HG03039 (cell line): ENCODE data around the gene AUTS2.

Source experiments
- ATAC-seq: cut with Tn5 transposase; IDR thresholded peaks from one replicate; pipeline ENCODE4 v1.9.1; 2021; ENCODE audit warnings: mild to moderate bottlenecking, moderate library complexity; ENCODE audit not compliant: unreplicated experiment

Gene AUTS2

DNA sequence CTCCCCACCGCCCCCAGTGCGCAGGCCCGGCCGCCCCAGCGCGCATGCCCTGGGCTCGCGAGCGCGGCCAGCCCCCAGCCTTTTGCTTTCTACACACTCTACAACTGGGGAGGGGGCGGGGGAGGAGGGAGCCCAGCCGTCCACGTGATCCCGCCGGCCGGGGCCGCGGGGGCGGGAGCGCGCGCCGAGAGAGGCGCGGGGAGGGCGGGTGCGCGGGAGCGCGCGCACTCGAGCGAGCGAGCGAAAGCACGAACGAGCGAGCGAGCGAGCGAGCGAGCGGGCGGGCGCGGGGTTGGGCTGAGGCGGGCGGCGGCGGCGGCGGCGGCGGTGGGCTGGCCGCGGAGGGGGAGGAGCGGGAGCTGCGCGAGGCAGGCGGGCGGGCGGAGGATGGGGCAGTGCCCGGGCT, at the start of gene AUTS2:
Gene AUTS2 (plus strand): TSS at position 395 of the 406 bp plus-strand sequence. CDS start 1,179 bp downstream, outside the sequence.
- ATAC-seq: peak; percentile 57

GRCh38 chr7:69550991-69551390, 47.3 kb upstream of the AUTS2 start:
- ATAC-seq: no peak

DNA sequence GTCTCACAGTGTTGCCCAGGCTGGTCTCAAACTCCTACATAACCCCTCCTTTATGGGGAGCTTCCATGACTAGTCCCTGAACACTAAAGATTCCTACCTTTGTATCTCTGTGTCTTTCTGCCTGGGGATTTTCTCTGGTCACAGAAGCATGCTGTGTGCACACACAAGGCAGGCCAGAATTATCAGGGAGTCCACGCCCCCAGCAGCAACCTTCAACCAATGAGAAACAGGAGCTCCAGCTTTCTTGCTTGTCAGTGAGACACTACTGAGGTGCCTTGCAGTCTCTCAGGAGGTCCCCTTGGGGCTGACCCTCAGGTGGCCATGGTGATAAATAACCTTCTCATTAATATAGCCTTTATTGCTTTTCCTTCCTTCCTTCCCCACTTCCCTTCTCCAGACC, 45.1 kb upstream of the AUTS2 start:
- ATAC-seq: no peak

DNA sequence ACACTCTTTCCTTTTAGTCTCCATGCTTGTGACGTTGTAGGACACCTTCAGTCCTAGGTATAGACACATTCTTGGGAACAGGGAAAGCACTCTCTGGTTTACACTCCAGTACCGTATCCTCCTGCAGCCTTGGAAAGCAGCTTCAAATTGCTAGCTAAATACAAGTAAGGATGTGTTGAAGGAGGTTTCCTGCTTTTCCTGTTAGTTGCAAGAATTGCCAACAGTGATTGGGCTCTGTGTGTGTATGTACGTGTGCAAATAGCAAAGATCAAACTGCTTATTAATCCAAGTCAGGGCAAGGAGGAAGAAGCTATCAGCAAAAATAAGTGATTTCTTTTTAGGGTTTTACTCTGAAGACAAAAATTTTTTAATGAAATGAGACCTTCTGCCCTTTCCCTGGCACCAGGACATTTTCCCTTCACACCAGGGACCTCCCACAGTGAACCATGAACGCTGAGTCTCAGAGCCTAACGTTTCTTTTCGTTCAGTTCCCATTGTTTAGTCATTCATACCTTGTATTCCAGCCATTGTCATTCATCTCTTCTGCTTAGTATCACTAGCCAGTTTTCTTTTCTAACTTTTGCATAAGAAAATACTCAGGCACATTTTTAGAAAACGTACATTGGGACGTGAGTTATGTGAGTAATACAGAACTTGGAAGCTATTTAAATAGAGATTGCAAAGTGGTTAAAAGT, 36.9 kb upstream of the AUTS2 start:
- no peak for ATAC-seq

- ATAC-seq: peak; percentile 58
These were observed 33.5 kb upstream of the AUTS2 start for GRCh38 chr7:69564454-69565417.

DNA sequence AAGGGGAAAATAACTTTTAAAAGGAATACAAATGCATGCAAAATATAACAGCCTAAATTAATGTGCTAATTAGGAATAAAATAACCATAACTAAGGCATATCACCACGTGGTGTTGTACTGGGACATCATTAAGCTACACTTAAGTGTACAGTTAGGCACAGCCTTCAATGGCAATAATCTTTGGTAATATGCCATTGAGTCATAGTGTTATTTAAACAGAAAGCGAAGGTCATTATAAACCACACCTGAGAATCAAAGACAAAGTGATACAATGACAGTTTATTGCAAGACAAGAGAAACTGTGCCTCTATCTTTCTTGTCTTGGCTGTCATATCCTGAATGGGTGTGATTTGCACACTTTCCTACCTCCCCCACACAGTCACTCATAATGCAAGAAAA, 30.5 kb upstream of the AUTS2 start:
- no peak for ATAC-seq

- ATAC-seq: no peak
These were observed 30.0 kb upstream of the AUTS2 start for GRCh38 chr7:69568266-69568665.

GRCh38 chr7:69575651-69576050, 22.6 kb upstream of the AUTS2 start:
- ATAC-seq: no peak

DNA sequence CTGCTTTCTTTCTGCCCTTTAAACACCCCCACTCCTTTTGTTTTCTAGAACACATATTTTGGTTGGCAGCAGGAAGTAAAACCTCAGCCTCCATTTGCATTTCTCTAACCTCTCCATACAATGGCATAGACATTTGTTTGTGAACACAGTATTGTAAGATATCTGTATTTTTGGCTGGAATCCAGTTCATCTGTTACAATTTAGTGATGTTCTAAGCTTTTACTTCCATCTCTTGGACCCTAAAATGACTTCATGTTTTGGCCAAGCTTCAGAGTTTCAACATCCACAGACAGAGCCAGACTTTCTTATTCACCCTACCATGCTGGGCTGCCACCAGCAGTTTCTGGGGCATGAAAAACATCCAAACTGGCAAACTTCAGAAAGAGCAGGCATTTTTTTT, 21.1 kb upstream of the AUTS2 start:
- ATAC-seq: no peak

GRCh38 chr7:69585169-69585568, 13.1 kb upstream of the AUTS2 start:
- ATAC-seq: no peak

- no peak for ATAC-seq
These were observed 12.0 kb upstream of the AUTS2 start for GRCh38 chr7:69586321-69586720.

GRCh38 chr7:69588773-69589172, 9.5 kb upstream of the AUTS2 start:
- no peak for ATAC-seq

DNA sequence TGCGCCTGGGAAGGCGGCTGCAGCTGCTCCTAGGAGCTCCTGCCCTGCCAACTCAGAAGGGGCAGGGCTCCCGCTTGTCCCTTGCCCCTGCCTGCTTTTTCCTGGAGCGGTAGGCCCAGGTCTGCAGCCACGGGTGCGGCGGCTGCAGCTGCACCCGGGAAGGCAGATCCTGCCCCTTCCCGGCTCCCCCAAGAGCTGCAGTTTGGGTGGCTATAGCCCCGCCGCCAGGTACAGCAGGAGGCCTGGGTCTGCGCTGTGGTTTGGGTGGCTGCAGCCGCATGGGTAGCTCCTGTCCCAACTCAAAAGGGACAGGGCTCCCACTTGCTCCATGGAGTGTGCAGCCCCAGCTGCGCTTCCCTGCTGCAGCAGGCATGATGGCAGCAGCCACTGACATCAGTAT, 6.5 kb upstream of the AUTS2 start:
- no peak for ATAC-seq

GRCh38 chr7:69593511-69593910, 4.8 kb upstream of the AUTS2 start:
- no peak for ATAC-seq

GRCh38 chr7:69595415-69595814, 2.9 kb upstream of the AUTS2 start:
- ATAC-seq: no peak

GRCh38 chr7:69596056-69596455, 2.2 kb upstream of the AUTS2 start:
- no peak for ATAC-seq

DNA sequence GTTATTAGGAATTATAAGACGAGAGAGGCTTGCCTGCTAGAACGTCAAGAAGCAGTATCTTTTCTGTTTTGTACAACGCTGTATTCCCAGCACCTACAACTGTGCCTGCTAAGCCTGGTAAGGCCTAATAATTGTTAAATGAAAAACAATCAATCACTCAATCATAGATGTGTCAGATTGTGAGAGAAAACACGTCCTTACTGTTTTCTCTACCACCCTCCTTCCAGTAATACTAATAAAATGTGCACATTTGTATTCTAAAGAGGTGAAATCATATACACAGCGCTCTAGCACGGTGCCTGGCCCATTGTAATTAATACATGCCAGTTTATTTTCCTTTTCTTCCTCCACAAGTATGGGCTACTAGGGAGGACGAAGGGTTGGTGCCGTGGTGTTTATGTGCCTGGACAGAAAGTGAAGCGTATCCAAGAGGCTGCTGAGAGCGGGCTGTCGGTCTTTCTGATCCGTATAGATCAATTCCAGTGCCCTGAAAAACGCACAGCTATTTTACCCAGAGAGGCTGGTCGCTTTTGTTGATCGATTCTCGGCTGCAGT, 1.5 kb upstream of the AUTS2 start:
- no peak for ATAC-seq

DNA sequence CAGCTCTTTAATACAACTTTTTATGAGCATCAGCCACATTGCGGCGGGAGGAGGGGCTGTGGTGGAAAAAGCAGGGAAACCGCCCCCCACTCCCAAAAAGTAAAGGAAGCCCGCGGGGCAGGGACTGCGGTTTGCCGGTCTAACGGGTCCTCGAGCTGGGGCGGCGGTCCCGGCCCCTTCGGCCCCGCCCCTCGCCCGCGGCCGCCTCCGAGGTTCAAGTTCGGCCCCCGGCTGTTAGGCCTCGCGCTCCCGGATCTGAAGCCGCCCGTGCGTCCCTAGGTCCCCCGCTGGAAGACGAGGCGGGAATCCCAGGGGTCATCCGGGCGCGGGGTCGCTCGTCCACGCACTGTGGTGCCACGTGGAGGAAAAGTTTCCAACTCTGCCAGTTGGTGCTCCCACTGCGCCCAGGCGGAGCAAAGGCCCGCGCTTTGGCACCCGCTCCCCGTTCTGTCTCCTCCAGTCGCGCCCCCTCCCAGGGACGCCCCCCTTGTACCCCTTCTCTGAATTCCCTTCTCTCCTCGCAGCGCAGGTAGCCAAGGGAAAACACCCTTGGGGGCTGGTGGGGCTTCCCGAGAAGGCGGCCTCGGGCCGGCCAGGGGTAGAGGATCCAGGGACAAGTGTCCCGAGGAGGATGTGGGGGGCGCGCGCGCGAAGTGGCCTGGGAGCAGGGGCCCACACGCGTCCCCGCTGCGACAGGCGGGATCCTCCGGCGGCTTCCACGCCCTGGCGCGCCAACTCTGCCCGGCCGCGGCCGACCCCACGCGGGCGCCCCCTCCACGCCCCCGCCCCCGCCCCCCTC, 798 bp upstream of the AUTS2 start:
- peak; percentile 18 for ATAC-seq

- ATAC-seq: no peak
These were observed 411 bp downstream of the AUTS2 start for GRCh38 chr7:69598487-69599285.

- no peak for ATAC-seq
These were observed 1.1 kb downstream of the AUTS2 start for GRCh38 chr7:69599286-69599954.
